GM21381 (cell line): Measurements from ENCODE around the gene PGAM5.

Experiments
- ATAC-seq: cut with Tn5 transposase; IDR thresholded peaks from one replicate; pipeline ENCODE4 v1.9.1; 2021; ENCODE audit warnings: mild to moderate bottlenecking, moderate library complexity; ENCODE audit not compliant: unreplicated experiment

PGAM5 gene

GRCh38 chr12:132710405-132711079 lies at the start of gene PGAM5:
PGAM5 (plus strand) TSS chr12:132710842; CDS start chr12:132710877, 35 bp downstream.
- peak; percentile 93 for ATAC-seq

- ATAC-seq = no peak
Observed at GRCh38 chr12:132660996-132661395, 49.6 kb upstream of the PGAM5 start.

- ATAC-seq = no peak
Observed at GRCh38 chr12:132661972-132662371, 48.7 kb upstream of the PGAM5 start.

- no peak for ATAC-seq
Observed at GRCh38 chr12:132662901-132663755, 47.5 kb upstream of the PGAM5 start.

- no peak for ATAC-seq
Observed at GRCh38 chr12:132664206-132665148, 46.2 kb upstream of the PGAM5 start.

GRCh38 chr12:132665149-132665491 lies 45.5 kb upstream of the PGAM5 start:
- ATAC-seq = no peak

GRCh38 chr12:132665794-132666193 lies 44.8 kb upstream of the PGAM5 start:
- no peak for ATAC-seq

GRCh38 chr12:132668191-132669088 lies 42.2 kb upstream of the PGAM5 start:
- no peak for ATAC-seq

- no peak for ATAC-seq
Observed at GRCh38 chr12:132669166-132669879, 41.3 kb upstream of the PGAM5 start.

- no peak for ATAC-seq
Observed at GRCh38 chr12:132672116-132672515, 38.5 kb upstream of the PGAM5 start.

GRCh38 chr12:132672678-132673077 lies 38.0 kb upstream of the PGAM5 start:
- ATAC-seq = no peak

GRCh38 chr12:132673288-132674179 lies 37.1 kb upstream of the PGAM5 start:
- ATAC-seq = no peak

GRCh38 chr12:132674561-132674960 lies 36.1 kb upstream of the PGAM5 start:
- no peak for ATAC-seq

- ATAC-seq = no peak
Observed at GRCh38 chr12:132675757-132676432, 34.7 kb upstream of the PGAM5 start.

GRCh38 chr12:132677492-132677891 lies 33.1 kb upstream of the PGAM5 start:
- ATAC-seq = no peak

- no peak for ATAC-seq
Observed at GRCh38 chr12:132685400-132685799, 25.2 kb upstream of the PGAM5 start.

- ATAC-seq = peak; percentile 14
Observed at GRCh38 chr12:132686825-132687210, 23.8 kb upstream of the PGAM5 start.
